KBM-7 (cell line): Measurements from ENCODE around the gene FRMD4A.
"Not testable (repeated sequence)": the region's sequence is repeated elsewhere in the genome, so short reads cannot be mapped to it uniquely, and the experiment has no call there.

Experiments used
- DNase-seq: peaks from one replicate; pipeline ENCODE4 v3.0.0-alpha.2; 2015
- in situ Hi-C: fragments of 300-500 bp; cut with MboI; formaldehyde crosslinking; loops from 2 replicates; pipeline ENCODE4 v1.14.3; 2020; ENCODE audit warnings: low sequenced_read_pairs, low pct_unique_long_range_greater_than_20kb, mixed read lengths

The FRMD4A gene

DNA sequence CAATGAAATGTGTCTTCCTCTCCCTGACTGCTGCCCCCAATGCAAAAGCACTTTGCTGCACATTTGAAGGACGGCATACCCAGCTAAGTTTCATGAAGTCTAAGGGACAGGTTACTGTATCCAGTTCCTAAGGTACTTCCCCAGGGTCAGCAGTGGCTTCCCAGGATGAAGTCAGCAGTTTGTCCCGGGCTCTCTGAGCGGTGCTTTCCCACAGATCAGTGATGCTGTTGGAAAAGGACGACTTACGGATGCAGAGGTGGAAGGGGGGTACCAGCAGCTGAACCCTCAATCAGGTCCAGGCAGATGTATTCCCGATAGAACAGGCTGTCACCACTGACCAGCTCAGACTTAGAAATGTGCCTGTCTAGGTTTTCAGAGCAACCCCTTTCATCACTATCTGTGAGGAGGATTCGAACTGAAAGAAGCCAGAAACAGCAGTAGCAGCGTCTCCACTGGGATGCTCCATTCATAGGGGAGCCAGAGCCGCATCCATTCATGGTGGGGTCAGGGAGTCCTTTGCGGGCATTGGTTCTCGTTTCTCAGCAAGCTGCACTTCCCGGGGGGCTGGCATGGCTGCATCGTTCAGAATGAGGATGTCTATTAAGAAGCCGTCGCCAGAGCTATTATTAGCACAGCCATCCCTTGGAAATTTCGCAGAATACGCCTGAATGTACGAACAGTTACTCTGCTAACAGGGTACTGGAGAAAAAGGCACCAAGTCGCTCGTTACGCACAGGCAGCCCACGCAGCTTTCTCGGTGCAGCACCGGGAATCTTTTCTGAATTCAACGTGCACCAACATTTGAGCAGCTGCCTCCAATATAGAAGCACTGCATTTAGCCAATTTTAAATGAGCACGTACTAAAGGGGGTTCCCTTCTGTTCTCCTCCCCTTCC, 440.2 kb downstream of the FRMD4A start:
- in situ Hi-C loops, result no loop called here
- no peak for DNase-seq

DNA sequence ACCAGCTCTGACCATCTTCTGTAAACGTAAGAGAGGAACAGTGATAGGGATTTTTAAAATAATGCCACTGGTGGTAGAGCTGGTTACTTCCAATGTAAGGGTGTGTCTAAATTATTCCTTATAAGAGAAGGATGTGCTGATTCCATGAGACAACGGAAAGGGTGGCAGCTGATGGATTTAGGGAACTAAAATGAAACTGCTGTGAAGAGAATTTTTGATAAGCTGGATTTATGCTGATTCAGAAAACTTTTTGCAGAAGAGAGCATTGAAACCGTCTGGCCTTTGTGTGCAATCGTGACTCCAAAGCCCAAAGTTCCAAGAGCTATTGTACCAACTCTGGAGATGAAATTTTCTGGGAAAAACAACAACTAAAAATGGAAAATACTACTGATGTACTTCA, 443.0 kb downstream of the FRMD4A start:
- no peak for DNase-seq
- in situ Hi-C loops, result no loop called here

DNA sequence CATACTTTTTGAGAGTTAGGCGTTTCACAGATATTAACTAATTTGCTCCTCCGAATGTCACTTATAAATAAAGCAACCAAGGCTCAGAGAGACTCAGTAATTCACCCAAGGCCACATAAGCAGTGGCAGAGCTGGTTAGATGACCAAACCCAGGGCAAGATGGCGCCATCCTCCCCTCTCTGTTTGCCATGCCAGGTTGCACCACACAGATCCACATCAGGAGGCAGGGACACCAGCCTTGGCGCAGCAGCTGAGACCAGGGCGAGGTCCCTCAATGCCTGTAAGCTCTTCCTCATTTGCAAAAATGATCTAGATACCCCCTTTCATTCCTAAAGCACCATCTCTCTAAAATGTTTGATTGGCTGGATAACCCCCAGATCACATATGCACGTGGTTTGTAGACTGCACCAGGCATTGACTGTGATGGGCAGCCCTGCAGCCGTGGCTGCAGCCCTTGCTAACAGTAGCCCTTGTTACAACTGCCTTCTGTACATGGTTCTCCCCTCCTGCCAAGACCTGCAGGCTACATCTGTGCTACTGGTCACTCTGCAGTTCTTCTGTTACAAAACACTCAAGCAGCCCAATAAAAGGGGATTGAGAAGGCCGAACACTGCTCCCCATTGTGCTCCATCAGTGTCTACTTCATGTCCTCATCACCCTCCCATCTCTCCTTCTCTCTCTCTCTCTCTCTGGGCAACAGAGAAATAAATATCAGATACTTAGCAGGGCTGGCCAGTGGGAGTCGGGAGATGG, 445.3 kb downstream of the FRMD4A start:
- in situ Hi-C loops, result no loop called here

DNA sequence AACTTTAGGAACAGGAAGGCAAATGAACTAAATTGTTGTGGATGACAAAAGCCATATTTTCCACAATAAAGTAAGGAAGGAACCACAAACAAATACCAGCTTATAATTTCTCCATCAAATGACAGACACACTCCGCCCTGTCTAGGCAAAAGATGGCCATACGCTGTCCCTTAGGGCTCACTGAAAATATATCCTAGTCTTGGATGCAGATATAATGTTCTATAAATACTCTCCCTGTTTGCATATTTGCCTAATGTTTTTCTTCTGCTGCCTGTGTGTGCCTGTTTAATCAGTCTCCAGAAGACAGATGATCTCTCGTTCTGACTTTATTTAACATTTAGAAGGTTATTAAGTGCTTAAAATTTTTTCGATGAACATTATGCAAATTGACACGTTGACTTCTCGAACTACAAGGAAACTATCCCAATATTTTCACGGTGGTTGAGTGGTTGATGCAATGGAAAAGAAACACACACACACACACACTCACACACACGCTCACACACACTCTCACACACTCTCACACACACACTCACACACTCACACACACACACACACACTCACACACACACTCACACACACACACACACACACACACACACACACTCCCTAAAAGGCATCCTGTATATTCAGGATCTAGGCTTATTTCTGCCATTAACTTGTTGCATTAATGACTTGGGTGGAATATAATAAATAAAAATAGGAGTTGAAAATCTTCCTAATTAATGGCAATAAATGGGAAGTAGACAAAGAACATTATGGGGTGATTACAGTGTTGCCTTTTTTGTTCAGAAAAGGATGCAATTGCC, 446.9 kb downstream of the FRMD4A start:
- in situ Hi-C loops, result no loop called here
- DNase-seq, result no peak

More for the DNA sequence above, 445.3 kb downstream of the FRMD4A start:
- DNase-seq, result no peak

DNA sequence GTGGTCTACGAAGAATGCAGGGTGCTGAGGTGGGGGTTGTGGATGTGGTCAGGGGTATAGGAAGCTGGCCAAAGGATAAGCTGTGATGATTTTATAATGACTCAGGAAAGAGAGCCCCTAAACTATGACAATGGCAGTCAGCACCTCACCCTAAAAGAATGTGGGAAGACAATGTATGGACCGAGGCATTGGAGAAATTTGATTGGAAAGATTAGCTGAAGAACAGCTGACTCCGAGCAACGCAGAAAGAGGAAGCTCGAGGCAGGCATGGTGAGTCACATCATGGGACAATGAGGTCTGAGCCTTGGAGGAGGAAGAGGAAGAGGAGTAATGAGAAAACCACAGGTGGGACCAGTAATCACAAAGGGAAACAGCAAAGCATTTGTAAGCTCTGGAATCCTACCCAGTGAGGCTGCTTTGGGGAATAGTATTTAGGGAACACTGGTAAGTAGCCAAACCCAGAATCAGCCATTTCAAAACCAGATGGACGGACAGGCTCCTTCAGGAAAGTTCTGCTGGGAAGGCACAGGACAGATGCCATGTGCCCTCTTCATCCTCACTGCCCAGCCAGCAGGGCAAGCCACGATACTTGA, 448.5 kb downstream of the FRMD4A start:
- DNase-seq, result peak; percentile 83
- in situ Hi-C loops, result no loop called here

DNA sequence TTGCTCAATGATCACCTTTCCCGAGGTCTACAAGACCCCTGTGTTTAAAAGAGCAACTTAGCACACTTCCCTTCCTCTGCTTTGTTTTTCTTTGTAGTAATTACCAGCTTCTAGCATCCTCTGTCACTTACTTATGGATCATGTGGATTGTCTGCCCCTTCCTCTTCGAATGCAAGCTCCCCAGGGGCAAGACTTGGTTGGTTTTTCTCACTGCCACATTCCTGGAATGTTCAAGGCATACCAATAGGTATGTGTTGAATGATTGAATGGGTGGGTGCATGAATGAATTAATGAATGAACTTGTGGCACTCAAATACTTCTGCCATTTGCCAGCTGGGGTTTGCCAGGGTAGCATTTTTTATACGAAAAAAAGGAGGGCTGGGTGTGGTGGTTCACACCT, 450.0 kb downstream of the FRMD4A start:
- no peak for DNase-seq
- in situ Hi-C loops, result no loop called here

DNA sequence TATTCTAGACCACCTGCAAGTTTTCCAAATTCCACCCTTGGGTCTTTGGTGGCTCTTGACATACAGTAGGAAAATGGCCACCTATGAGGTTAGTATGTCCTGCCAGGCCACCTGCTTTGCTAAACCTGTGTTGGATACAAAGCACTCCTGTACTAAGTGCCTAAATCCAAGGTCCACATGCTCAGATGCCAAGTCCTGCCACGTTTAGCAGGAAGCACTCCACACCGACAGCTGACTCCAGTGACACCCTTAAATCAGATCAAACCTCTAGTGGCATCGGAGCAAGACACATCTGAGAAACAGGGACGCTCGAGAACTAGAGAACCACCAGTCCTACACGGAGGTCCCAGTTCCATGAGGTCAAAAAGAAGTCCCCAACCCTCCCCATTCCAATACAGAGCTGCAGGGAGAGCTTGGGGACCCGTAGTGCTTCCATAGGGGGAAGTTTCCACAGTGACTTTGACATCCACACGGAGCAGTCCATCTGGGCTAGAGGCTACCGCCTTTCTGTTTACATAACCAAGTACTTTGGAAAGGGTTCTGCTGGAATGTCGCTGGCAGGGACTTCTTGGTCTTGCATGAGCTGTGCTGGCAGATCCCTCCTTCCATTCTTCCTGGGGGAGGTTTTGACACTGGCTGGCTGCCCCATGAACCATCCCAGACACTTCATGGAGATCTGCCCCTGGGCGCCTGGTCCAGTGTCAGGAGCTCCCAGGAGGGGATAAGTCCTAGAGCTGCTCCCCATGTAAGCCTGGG, 453.4 kb downstream of the FRMD4A start:
- in situ Hi-C loops, result no loop called here
- DNase-seq, result no peak

DNA sequence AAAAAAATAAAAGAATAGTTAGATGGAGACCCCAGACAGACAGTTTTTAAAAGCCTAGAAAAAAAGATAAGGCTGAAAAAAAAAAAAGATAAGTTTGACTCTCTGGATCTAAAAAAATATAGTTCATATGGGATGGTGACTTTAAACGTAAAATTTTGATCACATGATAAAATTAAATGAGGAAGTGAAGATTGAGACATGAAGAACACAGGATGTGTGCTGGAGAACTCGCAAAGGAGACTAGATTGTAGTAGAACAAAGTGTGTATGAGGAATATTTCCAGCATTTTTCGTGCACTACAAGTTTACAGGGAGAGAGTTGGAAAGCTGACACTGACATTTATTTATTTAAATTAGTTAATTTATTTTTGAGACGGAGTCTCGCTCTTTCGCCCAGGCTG, 457.5 kb downstream of the FRMD4A start:
- in situ Hi-C loops, result no loop called here
- peak; percentile 7 for DNase-seq

DNA sequence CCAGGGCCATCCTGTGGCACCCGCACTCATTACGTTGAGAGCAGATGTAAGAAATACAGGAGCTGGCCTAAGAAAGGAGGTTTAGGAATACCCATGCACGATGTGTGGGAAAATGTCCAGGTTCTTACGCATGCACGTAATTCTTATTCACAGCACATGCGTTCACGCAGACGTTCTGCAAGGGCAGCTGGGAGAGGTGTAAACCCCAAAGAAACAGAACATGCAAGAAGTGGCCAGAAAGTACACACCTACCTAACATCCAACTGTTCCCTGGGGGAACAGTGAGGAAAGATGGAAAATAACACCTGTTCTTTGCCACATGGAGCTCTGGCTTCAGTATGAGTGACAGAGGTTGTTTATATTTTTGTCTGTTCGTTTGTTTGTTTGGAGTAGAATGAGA, 458.3 kb downstream of the FRMD4A start:
- in situ Hi-C loops, result no loop called here
- DNase-seq, result no peak

DNA sequence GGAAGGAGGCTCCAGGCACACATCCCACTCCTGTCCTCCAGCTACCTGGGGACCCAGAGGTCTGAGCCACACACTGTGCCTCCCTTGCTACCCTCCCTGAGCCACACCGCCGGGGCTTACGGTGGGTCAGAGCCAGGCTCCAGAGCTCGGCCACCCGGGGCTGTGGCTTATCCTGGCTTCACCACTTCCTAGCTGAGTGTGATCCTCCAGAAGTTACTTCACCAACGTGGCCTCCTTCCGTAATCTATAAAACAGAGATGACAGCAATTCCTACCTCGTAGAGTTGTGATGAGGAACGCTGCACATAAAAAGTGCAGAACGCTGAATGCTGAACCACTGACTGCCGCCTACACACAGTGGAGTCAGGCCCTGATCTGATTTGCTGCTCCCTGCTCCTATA, 458.9 kb downstream of the FRMD4A start:
- no peak for DNase-seq
- in situ Hi-C loops, result no loop called here

DNA sequence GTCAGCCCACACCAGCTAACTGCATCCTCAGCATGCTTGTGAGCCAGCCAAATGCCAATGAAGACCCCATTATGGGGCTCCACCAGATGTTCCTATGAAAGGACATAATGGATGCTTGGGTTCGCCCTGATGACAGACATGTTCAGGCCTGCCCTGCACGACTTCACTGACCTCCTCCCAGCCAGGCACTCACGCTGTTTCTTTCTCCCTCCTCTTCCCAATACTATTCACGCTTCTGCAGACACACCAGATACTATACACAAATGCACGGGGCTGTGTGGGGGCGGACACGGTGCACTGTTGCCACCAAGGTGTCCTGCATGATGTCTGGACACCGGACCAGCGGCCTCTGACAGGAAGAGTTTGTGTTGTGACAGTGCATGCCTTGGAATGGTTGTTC, 459.7 kb downstream of the FRMD4A start:
- in situ Hi-C loops, result no loop called here
- no peak for DNase-seq

DNA sequence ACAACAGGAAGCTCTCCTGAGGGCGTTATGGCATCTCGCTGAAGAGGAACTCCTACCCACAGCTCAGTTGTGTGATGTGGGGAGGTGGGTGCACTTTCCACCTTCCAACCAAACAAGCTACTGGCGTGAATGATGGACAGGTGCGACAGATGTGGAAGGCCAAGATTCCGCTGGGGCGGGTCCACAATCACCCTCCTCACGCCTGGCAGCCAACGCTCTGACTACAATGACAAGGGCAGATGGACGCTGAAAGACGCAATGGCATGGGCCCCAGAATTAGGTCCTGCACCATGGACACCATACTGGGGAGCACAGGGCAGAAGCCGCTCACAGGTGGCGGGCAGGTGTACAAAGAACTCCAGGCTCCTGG, 461.4 kb downstream of the FRMD4A start:
- in situ Hi-C loops, result no loop called here
- DNase-seq, result no peak

DNA sequence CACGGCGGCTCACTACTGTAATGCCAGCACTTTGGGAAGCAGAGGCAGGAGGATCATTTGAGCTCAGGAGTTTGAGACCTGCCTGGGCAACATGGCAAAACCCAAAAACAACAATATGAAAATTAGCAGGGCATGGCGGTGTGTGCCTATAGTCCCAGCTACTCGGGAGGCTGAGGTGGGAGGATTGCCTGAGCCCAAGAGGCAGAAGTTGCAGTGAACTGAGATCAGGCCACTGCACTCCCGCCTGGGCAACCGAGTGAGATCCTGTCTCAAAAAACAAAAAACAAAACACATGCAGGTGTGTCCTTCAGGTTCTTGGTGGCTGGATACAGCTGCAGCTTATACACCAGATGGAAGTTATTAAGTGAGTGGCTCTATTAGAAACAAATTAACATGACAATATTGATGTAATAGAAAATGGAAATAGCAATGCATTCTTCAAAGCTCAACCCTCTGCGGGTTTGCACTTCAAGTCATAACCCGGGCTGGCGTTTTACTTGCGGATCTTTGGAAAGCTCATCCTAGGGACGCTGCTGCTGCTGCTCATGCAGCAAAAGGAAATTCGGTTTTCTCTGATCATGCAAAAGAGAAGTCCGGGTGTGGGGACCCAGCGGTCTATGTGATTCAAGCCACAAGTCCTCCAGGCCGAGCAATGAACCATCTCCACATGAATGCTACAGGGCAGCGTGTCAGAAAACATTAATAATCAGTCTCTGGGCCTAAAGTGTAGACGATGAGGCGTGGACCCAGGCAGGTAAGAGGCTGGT, 462.0 kb downstream of the FRMD4A start:
- no peak for DNase-seq
- in situ Hi-C loops, result no loop called here

DNA sequence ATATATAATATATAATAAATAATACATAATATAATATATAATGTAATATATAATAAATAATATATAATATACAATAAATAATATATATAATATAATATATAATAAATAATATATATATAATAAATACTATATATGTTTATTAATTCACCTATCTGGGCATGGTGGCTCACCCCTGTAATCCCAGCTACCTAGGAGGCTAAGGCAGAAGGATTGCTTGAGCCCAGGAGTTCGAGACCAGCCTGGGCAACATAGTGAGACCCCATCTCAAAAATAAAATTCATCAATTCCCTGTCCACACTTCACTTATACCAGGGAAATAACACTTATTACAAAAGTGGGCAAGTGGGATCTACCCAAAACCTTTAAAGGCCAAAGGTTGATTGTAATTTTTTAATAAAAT, 462.9 kb downstream of the FRMD4A start:
- in situ Hi-C loops, result no loop called here
- DNase-seq, result no peak

DNA sequence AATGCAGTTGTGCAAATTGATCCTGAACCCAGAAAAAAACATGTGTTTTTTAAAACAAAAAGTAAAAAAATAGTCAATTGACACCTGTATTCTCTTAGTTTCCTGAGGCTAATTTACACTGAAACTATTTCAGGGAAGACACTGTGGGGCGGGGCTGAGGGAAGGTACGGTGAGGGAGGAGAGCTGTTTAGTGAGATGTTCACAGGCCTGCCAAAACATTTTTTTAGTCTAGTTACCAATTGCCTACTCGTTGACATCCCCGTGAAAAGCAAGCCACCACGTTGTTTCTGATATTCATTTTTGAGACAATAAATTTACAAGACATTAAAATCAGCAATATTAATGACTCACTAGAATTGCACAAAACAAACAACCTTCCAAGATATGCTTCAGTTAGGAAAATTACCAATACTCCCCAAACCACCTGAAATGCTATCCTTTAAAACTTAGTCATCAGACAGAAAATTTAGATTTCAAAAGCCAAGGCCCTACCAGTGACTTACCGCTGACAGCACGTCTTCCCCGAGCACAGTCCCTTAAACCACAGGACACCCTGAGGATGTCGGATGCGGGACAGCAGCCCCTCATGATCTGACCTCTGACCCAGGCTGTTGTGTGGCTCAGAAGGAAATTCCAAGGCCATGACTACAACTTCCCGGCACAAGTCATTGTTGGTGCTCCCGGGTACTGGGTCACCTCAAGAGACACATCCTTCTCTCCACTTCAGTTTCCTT, 464.8 kb downstream of the FRMD4A start:
- no peak for DNase-seq
- in situ Hi-C loops, result no loop called here

DNA sequence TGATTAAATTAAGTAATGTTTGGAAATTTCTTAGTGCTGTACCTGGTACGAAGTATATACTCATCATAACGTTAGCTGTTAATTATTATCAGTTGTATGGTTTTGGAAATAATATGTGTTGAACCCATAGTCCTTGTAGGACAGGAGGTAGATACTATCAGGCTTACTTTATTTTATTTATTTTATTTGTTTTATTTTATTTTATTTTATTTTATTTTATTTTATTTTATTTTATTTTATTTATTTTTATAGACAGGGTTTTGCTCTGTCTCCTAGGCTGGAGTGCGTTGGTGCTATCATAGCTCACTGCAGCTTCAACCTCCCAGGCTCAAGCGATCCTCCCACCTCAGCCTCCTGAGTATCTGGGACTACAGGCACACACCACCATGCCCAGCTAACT, 465.5 kb downstream of the FRMD4A start:
- DNase-seq, in situ Hi-C loops: not testable (repeated sequence)

DNA sequence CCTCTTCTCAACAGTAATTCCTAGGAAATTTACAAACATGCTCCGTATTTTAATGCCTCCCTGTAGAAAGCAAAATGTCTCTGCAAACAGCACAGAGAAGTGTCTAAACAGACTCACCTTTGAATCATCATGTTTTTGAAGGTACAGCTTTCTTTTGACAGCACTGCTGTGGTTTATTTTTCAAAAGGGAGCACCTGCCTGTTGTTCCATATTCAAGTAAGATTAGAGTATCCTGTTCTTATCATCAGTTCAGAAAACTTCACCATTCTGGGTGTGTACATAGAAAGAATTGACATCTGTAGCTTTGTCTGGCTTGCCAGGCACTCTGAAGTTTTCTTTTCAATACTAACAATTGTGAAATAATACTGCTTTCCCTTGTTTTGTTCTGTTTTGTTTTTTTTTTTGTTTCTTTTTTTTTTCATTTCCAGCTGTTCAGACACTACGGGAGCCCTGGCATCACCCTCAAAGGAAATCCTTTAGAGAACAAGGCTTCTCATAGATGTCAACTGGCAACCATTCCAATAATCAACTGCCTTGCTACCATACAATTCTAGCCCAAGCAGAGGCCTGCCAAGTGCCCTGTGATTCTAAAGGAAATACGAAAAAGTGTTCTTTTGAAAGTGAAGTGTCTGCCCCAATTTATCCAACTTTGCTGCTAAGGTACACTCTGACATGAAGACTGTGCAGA, 468.0 kb downstream of the FRMD4A start:
- in situ Hi-C loops, result no loop called here
- no peak for DNase-seq
